Activated CD8-positive, alpha-beta memory T cell treated with anti-CD3 and anti-CD28 coated beads, Interleukin-2, amount 50 U/mL, for 48 hours (primary cell): Measurements from ENCODE around the gene CANT1.
"Not testable (repeated sequence)": the region's sequence is repeated elsewhere in the genome, so short reads cannot be mapped to it uniquely, and the experiment has no call there.

Experiments
- DNase-seq: peaks from one replicate; pipeline ENCODE4 v3.0.0-alpha.2; 2020

CANT1 gene

DNA sequence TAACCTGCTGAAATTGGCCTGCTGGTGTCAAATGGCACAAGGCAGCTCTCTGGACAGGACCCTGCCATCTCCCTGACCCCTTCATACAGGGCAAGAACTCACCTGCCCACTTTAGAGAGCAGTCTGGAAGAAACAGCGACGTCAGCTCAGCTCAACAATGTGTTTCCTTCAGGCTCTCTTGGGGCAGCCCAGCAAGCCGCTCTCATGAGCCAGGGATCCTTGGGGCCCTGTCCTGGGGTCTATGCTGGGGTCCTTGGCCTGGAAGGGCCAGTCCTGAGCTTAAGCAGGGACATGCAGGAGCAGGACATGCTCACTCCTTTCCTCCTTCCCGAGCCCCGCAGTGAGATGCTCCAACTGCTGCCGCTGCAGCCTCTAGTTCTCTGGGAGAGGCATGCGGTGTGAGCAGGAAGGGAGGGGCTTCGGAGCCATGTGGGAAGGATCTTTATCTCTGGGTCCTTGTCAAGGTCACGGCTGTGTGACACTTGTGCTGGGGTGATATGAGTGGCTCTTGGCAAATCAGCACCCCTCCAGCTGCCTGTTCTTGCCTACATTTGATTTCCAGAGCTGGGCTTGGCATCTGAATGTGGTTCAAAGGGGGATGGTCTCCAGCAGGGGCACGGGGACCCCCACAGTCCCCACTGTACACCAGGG, 17.8 kb upstream of the CANT1 start:
- peak; percentile 40 for DNase-seq

DNA sequence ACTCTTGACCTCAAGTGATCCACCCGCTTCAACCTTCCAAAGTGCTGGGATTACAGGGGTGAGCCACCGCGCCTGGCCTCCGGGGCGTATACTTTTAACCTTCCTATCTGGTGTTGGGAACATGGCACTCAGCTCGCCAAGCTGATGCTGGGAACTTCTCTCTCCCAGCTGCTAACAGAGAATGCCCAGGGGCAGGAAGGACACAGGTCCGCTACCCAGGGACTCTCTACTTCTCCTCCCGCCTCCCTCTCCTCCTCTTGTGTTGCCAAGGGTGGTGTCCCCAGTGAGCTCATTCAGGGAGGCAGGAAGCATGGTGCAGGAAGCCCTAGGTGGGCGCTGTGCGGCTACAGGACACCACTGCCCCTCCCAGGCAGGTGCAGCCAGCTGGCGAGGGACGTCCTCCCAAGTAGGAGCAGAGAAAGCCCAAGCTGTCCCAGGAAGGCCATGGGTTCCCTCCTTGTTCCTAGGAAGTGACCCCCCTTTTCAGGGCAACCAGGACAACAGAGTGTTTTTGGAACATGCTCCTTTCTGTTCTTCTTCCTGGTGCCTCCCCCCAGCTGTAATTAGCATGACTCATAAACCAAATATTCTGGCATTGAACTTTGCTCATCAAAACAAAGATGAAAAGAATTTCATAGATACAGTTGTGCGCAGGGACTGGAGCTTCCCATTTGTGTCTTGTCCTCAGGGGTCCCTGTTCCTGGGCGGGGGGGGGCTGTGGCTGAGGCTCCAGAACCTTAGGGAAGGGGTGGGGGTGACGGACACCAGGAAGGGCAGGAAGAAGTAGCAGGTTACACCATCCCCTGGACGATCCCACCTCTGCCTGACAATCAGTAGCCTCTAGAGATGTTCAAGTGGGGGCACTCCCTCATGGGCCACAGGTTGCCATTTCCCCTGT, 17.1 kb upstream of the CANT1 start:
- no peak for DNase-seq

DNA sequence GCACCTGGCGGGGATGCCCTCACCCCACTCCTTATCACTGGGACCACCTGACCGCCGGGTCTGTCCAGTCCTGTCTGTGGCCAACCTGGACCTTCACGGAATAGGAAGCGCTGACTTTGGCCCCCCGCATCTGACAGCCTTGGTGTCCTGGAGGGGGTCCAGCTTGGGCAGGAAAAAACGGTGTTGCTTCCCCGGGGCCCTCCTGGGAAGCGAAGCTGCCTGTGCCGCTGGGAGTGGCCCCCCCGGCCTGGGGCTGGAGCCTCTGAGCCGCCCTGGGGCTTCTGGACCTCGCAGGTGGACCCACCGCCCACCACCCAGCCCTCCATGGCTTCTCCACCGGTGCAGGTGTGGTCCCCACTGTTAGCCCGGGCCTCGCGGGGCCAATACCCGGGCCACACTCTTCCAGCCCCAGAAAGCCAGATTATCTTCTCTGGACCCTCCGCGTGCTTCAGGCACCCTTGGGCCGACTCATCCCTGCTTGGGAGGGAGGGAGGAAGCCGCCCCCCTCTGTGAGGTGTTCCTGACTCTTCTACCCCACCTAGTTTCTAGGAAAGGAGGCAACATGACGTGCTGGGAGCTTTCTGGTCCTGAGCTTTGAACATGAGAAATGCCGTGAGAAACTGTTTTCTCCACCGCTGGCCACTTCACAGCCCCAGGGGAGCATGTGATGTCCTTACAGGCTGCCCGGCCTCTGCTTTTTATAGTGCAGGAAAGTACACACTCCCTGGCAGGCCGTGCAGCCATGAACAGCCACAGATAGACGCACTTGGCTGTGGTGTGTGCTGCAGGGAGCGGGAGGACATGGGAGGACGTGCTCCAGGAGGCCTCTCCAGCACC, 15.6 kb upstream of the CANT1 start:
- DNase-seq: no peak

DNA sequence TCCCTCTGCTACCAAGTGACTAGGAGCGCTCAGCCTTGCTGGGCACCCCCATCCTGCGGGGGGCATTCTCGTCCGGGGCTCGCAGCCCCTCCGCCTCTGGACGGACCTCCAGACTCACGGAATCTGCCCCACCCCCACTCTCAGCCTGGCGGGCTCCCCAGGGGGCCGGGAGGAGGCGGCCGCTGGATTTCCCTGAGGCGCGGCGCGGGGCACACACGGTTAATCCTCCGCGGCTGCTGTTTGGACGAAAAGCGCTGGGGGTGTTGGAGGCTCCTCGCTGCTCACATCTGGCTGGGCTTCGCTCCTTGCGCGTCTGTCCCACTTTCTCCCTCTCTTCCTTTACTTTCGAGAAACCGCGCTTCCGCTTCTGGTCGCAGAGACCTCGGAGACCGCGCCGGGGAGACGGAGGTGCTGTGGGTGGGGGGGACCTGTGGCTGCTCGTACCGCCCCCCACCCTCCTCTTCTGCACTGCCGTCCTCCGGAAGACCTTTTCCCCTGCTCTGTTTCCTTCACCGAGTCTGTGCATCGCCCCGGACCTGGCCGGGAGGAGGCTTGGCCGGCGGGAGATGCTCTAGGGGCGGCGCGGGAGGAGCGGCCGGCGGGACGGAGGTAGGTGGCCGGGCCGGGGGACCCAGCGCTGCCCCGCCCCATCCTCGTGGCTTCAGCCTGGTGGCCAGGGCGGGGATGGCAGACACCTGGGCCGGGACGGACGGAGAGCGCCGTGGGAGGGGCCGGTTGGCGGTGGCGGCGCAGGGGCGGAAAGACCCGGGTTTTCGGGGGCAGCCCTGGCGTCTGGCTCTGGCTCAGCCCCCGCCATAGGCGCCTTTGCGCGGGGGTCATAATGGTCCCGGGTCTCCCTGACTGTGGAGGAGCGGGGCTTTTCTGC, 14.6 kb upstream of the CANT1 start, which contains the start of gene C1QTNF1:
Gene C1QTNF1 (plus strand): TSS at position 284 of the 886 bp plus-strand sequence. CDS start 19,800 bp downstream, outside the sequence.
- DNase-seq: peak; percentile 68

DNA sequence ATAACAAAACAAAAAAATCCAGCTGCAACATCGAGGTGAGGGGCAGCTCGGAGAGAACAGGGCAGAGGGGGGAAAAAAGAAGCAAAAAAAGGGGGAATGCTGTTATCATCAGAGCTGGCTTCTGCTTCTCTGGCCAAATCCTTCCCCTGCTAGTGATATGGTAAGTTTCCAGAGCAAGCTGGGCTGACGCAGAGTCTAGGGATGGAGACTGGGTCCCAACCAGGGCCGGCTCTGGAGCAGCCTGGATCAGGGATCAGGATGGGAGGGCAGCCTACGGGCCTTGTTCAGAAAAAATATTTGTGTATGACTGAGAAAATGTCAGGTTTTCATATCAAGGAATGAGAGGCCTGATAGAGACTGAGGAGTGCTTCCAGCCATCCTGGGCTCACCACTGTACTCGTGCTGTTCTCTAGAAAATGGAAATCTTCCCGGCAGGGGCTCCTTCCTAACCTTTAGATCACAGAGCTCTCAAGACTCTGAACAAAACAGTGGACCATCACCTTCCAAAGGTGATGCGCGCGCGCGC, 13.7 kb upstream of the CANT1 start:
- DNase-seq: no peak

DNA sequence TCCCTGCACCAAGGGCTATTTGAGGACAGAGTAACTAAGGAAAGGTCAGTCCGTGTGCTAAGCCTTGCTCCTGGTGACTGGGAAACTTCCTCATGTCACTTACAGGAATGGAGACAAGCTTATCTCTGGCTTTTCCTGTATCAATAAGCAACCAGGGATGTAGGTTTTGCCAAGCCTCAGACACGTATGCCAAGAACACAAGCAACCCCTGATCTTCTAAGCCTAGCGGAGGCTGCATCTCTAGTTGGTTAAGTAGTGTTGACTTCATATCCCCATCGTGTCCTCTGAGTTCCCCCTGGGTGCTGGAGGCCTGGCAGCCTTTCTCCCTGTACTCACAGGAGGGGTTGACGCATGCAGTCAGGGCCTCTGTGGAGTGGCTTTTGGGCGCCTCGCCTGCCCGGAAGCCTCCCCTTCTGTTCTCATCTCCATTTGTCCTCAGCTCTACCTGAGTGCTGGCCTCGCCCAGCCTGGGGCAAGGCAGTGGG, 13.0 kb upstream of the CANT1 start:
- DNase-seq: no peak

DNA sequence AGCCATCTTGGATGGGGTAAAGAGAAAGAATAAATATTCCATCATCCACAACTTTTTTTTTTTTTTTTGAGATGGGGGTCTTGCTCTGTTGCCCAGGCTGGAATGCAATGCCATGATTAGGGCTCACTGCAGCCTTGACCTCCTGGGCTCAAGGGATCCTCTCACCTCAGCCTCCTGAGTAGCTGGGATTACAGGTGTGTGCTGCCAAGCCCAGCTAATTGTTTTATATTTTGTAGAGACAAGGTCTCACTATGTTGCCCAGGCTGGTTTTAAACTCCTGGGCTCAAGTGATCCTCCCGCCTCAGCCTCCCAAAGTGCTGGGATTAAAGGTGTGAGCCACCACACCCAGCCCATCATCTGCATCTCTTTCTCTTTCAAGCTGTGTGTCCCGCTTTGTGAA, 12.4 kb upstream of the CANT1 start:
- not testable (repeated sequence) for DNase-seq

DNA sequence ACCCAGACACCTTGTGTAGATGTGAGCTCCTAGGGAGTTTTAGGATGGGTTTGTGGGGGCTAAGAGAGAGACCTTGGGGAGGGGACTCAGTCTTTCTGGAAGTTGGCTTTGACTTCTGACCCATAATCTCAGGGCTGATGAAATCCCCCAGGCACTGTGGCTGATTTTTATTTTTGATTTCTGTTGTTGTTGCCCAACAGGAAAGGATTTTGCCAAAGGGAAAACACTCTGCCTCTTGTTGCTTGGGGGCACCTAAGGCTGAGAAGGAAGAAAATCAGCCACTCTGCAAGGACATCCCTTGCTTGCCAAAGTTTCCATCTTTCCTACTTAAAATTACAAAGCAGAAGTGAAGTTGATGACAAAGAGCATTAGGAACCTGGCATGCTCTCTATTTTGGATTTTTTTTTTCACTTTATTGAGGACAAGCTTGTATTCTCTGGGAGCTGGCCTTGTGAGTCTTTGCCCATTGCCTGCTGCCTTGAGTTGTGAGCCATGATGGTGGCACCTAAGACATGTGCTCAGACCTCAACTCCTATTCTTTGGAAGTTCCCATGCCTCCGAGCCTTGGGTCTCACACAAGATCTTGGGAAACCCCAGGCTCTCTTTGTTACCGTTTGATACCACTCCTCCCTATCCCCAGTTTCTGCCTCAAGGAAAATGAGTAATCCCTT, 11.2 kb upstream of the CANT1 start:
- DNase-seq: no peak

DNA sequence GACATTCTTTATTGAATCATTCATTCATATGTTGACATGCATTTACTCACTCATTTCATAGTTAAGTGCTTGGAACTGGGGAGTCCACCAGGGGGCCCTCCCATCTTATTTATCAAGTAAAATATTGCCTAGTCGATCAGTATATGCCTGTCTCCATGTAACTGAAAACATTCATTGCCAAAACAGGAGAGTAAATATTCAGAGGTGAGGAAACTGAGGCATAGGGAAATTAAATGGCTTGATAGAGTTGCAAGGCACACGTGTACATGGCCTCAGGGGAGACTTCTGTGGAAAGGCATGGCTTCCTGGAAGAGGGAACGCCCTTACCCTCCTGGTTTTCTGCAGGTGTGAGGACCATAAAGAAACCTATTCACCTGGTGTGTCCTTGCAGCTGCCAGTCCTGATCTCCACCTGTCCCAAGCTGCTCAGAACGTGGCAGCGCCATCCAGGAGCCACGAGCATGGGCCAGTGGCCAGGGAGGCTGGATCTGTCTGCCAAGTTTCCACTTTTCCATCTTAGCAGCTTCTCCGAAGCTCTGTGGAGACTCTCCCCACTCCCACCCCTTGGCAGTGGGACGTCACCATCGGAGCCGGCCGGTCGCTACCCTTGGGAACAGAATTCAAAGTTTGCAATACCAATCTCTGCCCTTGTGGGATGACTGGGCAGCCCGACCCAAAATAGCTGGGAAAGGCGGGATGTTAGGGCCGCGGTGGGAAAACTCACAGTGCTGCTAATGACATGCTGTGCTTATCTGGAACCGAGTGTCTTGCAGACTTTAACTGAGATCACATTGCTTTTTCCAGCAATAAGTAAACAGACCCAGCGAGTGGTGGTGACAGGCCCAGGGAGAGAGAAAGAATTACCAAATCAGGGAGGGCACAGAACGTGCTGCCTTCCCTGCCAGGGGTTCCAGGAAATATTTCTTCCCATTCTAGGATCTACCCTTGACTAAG, 10.3 kb upstream of the CANT1 start:
- DNase-seq: peak; percentile 50

DNA sequence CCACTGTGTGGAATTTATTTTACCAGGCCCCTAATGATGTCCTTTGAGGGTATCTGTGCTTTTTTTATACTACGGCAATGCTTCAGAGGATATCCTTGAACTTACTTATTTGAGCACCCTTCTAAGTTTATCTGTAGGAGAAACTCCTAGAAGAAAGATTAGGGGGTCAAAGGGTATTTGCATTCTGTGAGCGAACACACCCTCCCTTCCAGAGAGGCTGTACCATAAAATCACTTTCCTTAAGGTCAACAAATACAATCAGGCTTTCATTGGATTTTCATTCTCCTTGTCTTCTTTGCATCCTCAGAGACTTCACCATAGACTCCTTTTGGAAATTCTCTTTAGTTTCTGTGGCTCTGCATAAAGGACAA, 9.7 kb upstream of the CANT1 start:
- DNase-seq: no peak

DNA sequence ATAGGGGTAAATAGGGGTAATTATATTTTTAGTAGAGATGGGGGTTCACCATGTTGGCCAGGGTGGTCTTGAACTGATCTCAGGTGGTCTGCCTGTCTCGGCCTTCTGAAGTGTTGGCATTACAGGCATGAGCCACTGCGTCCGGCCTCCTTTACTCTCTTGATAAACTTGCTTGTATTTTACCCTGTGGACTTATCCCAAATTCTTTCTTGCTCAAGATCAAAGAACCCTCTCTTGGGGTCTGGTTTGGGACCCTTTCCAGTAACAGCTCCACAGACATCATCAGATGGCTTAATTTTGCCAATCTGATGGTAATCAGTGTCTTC, 8.8 kb upstream of the CANT1 start:
- no peak for DNase-seq

DNA sequence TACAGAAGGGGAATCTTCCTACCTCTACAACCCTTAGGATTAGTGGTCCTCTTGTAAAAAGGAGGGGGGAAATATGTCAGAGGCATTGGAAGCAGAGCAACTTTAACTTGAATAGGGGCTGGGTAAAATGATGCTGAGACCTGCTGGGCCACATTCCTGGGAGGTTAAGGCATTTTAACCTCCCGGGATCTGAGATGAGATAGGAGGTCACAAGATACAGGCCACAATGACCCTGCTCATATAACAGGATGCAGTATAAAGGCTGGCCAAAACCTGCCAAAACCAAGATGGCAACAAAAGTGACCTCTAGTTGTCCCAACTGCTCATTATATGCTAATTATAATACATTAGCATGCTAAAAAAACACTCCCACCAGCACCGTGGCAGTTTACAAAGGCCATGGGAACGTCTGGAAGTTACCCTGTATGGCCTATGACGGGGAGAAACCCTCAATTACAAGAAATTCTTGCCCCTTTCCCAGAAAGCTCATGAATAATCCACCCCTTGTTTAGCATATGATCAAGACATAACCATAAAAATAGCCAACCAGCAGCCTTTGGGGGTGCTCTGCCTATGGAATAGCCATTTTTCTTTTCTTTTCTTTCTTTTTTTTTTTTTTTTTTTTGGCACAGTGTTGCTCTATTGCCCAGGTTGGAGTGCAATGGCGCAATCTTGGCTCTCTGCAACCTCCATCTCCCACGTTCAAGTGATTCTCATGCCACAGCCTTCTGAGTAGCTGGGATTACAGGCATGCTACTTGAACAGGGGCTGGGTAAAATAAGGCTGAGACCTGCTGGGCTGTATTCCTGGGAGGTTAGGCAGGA, 8.2 kb upstream of the CANT1 start:
- DNase-seq: peak; percentile 13

DNA sequence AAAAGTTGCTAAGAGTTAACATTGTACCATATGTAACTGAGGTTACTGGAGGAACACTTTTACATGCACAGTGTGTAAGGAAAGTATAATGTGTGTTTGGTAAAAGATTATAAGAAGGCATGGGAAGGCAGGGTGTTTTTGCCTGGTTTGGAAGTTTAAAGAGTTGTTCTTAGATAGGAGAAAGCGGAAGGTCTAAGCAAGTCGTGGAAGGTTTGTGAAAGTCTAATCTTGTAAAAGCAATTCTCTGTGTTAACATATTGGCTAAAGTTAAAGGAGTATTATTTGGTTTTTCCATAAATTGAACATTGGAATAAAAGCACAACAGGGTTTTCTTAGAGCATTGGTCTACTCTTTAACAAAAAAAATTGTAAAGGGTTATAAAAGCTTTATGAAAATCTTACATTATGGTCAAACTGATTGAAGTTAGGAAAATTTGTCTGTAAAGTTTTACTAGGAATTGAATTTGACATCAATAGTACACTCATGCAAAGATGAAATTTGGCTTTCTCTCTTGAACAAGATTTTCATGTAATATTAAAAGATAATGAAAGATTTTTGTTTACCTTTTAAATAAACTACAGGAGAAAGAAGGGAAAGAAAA, 4.7 kb upstream of the CANT1 start:
- no peak for DNase-seq

DNA sequence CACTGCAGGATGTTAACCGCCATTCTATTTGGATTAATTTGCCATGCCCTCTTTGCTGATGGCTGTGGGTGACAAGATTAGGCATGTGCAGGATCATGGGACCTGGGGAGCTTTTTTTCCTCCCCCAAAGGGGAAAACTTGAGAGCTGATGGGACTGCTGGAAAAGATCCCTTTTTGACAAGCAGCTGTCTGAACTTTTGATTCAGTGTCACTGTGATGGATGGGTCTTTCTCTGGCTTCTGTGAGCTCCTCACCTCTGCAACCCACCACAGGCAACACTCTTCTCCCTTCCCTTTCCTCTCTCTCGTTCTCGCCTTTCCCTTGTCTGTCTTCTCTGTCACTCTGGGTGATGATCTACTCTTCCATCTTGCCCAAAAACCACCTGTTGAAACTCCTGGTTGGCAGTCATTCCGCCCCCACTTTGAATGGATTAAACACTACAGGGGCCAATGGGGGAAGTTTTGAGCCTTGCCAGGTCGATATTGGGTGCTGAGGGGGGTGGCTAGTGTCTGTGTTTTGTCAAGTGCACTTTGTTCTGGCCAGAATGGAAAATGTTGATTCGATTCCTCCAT, 3.1 kb upstream of the CANT1 start:
- DNase-seq: peak; percentile 17

DNA sequence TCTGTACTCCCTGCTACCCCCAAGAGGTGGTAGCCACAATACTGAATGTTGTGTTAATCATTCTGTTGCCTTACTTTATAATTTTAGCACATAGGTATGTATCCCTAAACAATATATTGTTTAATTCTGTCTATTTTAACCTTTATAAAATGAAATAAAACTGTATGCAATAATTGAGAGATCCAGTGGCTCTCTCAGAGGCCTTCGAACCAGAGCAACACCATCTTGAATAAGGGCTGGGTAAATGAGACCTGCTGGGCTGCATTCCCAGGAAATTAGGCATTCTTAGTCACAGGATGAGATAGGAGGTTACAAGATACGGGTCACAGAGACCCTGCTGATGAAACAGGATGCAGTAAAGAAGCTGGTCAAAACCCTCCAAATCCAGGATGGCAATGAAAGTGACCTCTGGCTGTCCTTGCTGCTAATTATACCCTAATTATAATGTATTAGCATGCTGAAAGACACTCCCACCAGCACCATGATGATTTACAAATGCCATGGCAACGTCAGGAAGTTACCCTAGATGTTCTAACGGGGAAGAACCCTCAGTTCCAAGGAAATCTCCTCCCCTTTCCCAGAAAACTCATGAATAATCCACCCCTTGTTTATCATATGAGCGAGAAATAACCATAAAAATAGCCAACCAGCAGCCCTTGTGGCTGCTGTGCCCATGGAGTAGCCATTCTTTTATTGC, 2.0 kb upstream of the CANT1 start:
- no peak for DNase-seq

DNA sequence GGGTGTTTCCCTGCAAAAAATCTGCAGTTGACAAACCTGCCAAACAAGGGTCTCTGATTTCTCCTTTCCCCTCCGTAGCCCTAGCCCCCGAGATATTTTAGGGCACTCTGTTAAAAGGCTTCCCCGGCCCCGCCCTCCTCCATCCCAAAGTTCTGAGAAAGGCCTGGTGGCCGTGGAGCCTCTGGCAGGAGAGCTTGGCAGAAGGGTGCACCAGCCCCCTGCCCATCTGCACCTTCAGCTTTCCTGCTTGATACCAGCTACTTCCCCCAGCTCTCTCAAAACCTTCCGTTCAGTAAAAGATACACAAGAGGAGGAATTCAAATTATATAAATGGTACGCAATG, 711 bp upstream of the CANT1 start:
- no peak for DNase-seq

DNA sequence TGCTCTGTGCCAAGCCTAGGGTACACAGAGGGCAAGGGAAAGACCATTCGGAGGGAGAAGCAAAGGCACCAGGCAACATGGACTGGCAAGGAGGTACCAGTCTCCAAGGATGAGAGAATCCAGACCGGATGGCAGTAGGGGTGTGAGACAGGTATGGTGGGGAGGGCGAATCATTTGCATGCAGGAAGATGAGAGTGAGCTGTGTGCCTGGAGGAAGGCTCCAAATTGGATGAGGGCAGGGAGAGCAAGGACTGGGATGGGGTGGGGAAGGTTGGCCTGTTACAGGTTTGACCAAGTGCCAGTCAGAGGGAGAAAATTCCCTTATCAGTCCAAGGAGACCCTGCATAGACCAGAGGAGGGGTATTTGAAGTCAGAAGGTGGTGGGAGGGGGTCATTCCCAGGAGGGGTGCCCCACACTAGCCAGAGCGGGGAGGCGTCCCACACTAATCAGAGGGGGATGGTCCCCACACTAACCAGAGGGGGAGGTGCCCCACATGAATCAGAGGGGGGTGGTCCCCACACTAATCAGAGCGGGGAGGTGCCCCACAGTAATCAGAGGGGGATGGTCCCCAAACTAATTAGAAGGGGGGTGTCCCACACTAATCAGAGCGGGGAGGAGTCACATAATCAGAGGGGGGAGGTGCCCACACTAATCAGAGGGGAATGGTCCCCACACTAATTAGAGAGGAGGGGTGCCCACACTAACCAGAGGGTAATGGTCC, 737 bp downstream of the CANT1 start:
- no peak for DNase-seq
